K562 (cell line): ENCODE results near the gene PREX1. TPM values are rescaled to one million over a fixed set of nuclear protein-coding genes. Genes with fewer than 3 reads are reported as not detected.

Experiments used
- ATAC-seq: fragments of 200-7000 bp; cut with Tn5 transposase; 3 replicates; pipeline ENCODE4 v1.9.1; 2020; ENCODE audit warnings: moderate library complexity
- BruUV-seq: library from RNA; stranded (reverse); fragments of 400-500 nt; replicated peaks from 2 replicates; lab custom pipeline; 2021; lab: Mats Ljungman, UMichigan
- CTCF ChIA-PET: fragments of 300-600 bp; formaldehyde crosslinking; extraction: SDS; loops from one replicate; lab custom pipeline; 2021; ENCODE audit warnings: low intra/inter-chr PET ratio; lab: Yijun Ruan, JAX
- POLR2A ChIA-PET: fragments of 300-600, 350-650 bp; sonication (Branson Sonifier 250); formaldehyde crosslinking; extraction: SDS; loops from one replicate; lab custom pipeline; 2021; ENCODE audit warnings: antibody characterized with exemption, inconsistent platforms; lab: Yijun Ruan, JAX
- DNase-seq, 4 experiments: peaks; one replicate each; pipeline versions ENCODE4 v3.0.0 to v3.0.0-alpha.2; 2011 to 2018; ENCODE audit warnings: low spot score in 3 of 4, mixed read lengths in 3 of 4; ENCODE audit errors: extremely low read depth in 1 of 4
- FAIRE-seq: peaks from 2 replicates; lab custom pipeline; 2011; peaks lifted over from hg19 to GRCh38; lab: Jason Lieb, UNC
- H2AFZ ChIP-seq: 2 replicates; pipeline ENCODE4 v1.6.0; 2011; ENCODE audit warnings: low read depth, low read length, control low read depth, inconsistent platforms
- H3K27ac ChIP-seq: fragments of 200-600 bp; 3 replicates; pipeline ENCODE4 v1.8.0; 2011; ENCODE audit warnings: low read depth, mild to moderate bottlenecking, control low read depth, inconsistent platforms, low read length, moderate library complexity, mixed read lengths; ENCODE audit errors: extremely low read depth
- H3K27me3 ChIP-seq, 2 experiments: fragments of 300-600 bp in 1 of 2; 2 replicates in 1 of 2; 3 replicates in 1 of 2; pipeline versions ENCODE4 v1.6.0 to v1.8.0; 2011; ENCODE audit warnings: inconsistent platforms in 2 of 2, low read length in 2 of 2, mild to moderate bottlenecking in 1 of 2, mixed read lengths in 1 of 2, moderate library complexity in 1 of 2; ENCODE audit not compliant: control insufficient read depth in 2 of 2, insufficient read depth in 2 of 2
- H3K36me3 ChIP-seq: fragments of 300-600 bp; 3 replicates; pipeline ENCODE4 v1.8.0; 2011; ENCODE audit warnings: mild to moderate bottlenecking, low read length, inconsistent platforms; ENCODE audit not compliant: control insufficient read depth, insufficient read depth
- H3K4me1 ChIP-seq, 2 experiments: fragments of 200-600 bp in 1 of 2; replicated peaks in 1 of 2; 2 replicates in 1 of 2; 3 replicates in 1 of 2; pipeline versions ENCODE4 v1.5.1 to v1.8.0; 2011; ENCODE audit warnings: inconsistent platforms in 2 of 2, low read length in 2 of 2, mild to moderate bottlenecking in 1 of 2, mixed read lengths in 1 of 2, moderate library complexity in 1 of 2; ENCODE audit not compliant: control insufficient read depth in 2 of 2, insufficient read depth in 2 of 2
- H3K4me2 ChIP-seq: 2 replicates; pipeline ENCODE4 v1.6.1; 2011; ENCODE audit warnings: low read length, control low read depth, inconsistent platforms, mixed read lengths; ENCODE audit not compliant: insufficient read depth
- H3K4me3 ChIP-seq: fragments of 200-600 bp; sonication (generic), shearing (Covaris generic); 2 replicates; pipeline ENCODE4 v1.5.1; 2016; ENCODE audit warnings: control low read depth, inconsistent platforms
- H3K79me2 ChIP-seq: fragments of 200-600 bp; 3 replicates; pipeline ENCODE4 v1.8.0; 2011; ENCODE audit warnings: low read length, inconsistent platforms; ENCODE audit not compliant: control insufficient read depth, insufficient read depth
- H3K9ac ChIP-seq, 2 experiments: 2 replicates each; pipeline versions ENCODE4 v1.6.0 to v1.6.1; 2011; ENCODE audit warnings: low read depth in 2 of 2, low read length in 2 of 2, control low read depth in 1 of 2, inconsistent platforms in 1 of 2, mild to moderate bottlenecking in 1 of 2, mixed read lengths in 1 of 2; ENCODE audit not compliant: insufficient read depth in 1 of 2
- H3K9me1 ChIP-seq: one replicate; pipeline ENCODE4 v1.6.0; 2011; ENCODE audit warnings: inconsistent platforms, mild to moderate bottlenecking, low read length, moderate library complexity; ENCODE audit not compliant: control insufficient read depth, insufficient read depth
- H3K9me3 ChIP-seq: replicated peaks from 2 replicates; pipeline ENCODE4 v1.5.1; 2011; ENCODE audit warnings: low read depth, low read length, inconsistent platforms; ENCODE audit not compliant: control insufficient read depth, insufficient read depth
- H4K20me1 ChIP-seq: replicated peaks from 2 replicates; pipeline ENCODE4 v1.6.1; 2011; ENCODE audit warnings: low read length, inconsistent platforms, mixed read lengths; ENCODE audit not compliant: control insufficient read depth, insufficient read depth
- HNRNPLL ChIP-seq: fragments of 200-400 bp; formaldehyde crosslinking; IDR thresholded peaks from 2 replicates; pipeline ENCODE4 v1.6.1; 2017; ENCODE audit warnings: low read length, low read depth, mild to moderate bottlenecking; ENCODE audit not compliant: poor library complexity, severe bottlenecking
- NELFE ChIP-seq: IDR thresholded peaks from 2 replicates; pipeline ENCODE4 v1.6.1; 2011; ENCODE audit warnings: mild to moderate bottlenecking; ENCODE audit not compliant: insufficient read depth, insufficient read length
- ZBTB11 ChIP-seq, 3 experiments: fragments of 200-800 bp in 1 of 3; fragments of 250-450 bp in 1 of 3; fragments of 450-650 bp in 1 of 3; sonication (Bioruptor Pico) in 1 of 3; sonication (Bioruptor generic) in 1 of 3; formaldehyde crosslinking in 1 of 3; IDR thresholded peaks; 2 replicates each; pipeline versions ENCODE4 v1.6.1 to v1.8.0; 2016 to 2022; ENCODE audit warnings: mild to moderate bottlenecking in 2 of 3, missing genetic modification characterization in 2 of 3, missing compliant biosample characterization in 1 of 3, moderate library complexity in 1 of 3
- WGBS: fragments of 100-300 bp; shearing (Covaris generic); methylation state at CpG from one replicate; pipeline ENCODE4 v1.1.6; 2016; ENCODE audit warnings: low coverage, mixed read lengths; ENCODE audit not compliant: insufficient coverage; ENCODE audit errors: missing lambda C conversion rate; 5-methylcytosine and 5-hydroxymethylcytosine counted together
- in situ Hi-C: fragments of 300-500 bp; cut with MboI; formaldehyde crosslinking; loops from 4 replicates; pipeline ENCODE4 v1.15.0; 2018; ENCODE audit warnings: inconsistent platforms, mixed read lengths
- intact Hi-C: fragments of 100-400 bp; cut with micrococcal nuclease; formaldehyde crosslinking; loops from 2 replicates; pipeline ENCODE4 v1.14.2; 2022
- polyA plus RNA-seq, 8 experiments: library from polyadenylated mRNA; depleted of rRNA in 4 of 8; stranded (reverse) in 5 of 8; unstranded in 3 of 8; fragments of >200 nt; fragmentation: Nextera tagmentation in 2 of 8; fragmentation: Illumina TruSeq in 1 of 8; extraction: Ambion mirVana in 2 of 8; extraction: Trizol in 1 of 8; gene quantifications; 2 replicates each; pipeline versions ENCODE4 v1.2.1 to v1.2.3, GENCODE V29; 2011 to 2014; ENCODE audit warnings: inconsistent platforms in 1 of 8, missing spikeins in 1 of 8
- total RNA-seq, 7 experiments: library from RNA; depleted of rRNA in 6 of 7; stranded (reverse); fragments of >200 nt in 6 of 7; fragmentation: Illumina TruSeq in 2 of 7; extraction: Trizol in 2 of 7; gene quantifications; 2 replicates each; pipeline versions ENCODE4 v1.2.1 to v1.2.3, GENCODE V29; 2011 to 2021; ENCODE audit warnings: low replicate concordance in 1 of 7

The PREX1 gene
- total and polyA plus RNA-seq, 9 of the 15 experiments (the other 6 are each of a cell fraction or from before 2014, with no cell fraction given), result 0.37 to 10.4 (median 4.8) TPM

GRCh38 chr20:48665785-48666184 is 162.0 kb downstream of the PREX1 start:
- POLR2A ChIA-PET, result no interaction called here
- in situ Hi-C loops, result no loop called here
- CTCF ChIA-PET, result no interaction called here
- H3K4me3 ChIP-seq, result no peak overlapping the region
- peaks cover 0 to 1% of the 10 kb centered on the region in 2 experiments; a peak in 1 of 5 replicates for H3K27me3 ChIP-seq
- 56% methylated on average over 6 of the region's 8 CpGs for WGBS
- FAIRE-seq, result no peak
- ATAC-seq, result no peak
- no peaks in the 10 kb centered on the region for H3K79me2 ChIP-seq
- no peaks in the 10 kb centered on the region for H3K36me3 ChIP-seq
- no peaks in the 10 kb centered on the region for H3K9me3 ChIP-seq
- no peak overlapping the region for H3K27ac ChIP-seq
- no peak for DNase-seq
- no peak overlapping the region for H3K4me2 ChIP-seq
- BruUV-seq, result no TSS peak
- no peak overlapping the region for H2AFZ ChIP-seq
- no peaks in the 10 kb centered on the region for H3K9me1 ChIP-seq
- H3K4me1 ChIP-seq, result peaks cover 0 to 10% of the 10 kb centered on the region in 2 experiments; a peak in 3 of 5 replicates
- H3K9ac ChIP-seq, result no peak overlapping the region
- TF ChIP-seq HNRNPLL (no peak), ZBTB11 (CRISPR knock-in tag; IDR thresholded peaks at IDR 0.05) (peak in 1 of 3 experiments; percentile 26; a peak in 1 of 6 replicates), NELFE (no peak)
- intact Hi-C loops, result no loop called here
- H4K20me1 ChIP-seq, result 0 out of 2 replicates have a peak, but pooled peaks cover 2% of the 10 kb centered on the region
